ENCODE data around the gene CASP6. TPM values are rescaled to one million over a fixed set of nuclear protein-coding genes. Genes with fewer than 3 reads are reported as not detected.

The CASP6 gene
- total RNA-seq, 1 donor from 2014 or later, result 25.2 TPM

DNA sequence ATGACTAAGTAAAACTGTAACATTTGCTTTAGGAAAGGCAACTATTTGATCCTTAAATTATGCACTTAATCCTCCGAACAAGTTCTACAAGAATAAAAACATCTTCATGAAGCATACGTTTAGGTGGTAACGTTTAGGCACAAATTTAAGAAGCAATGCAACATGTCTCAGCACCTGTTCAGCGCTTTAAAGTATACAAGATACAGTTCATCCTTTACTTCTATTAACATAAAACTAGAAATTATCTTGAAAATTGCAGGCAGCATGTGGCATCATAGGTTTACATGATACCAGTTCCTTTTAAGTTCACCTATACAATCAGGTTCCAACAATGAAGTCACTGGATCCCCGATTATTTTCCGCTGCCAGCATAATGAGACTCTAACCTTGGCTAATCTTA, 25.1 kb upstream of the CASP6 start:
- Histone ChIP-seq H3K79me2 (ENCODE audit: insufficient read depth, low read length) (peaks cover 25% of the 10 kb centered on the region), H3K4me2 (ENCODE audit: low read length) (peak overlapping the region; percentile 83), H3K4me3 (ENCODE audit: insufficient read depth, low read depth, low read length) (no peak overlapping the region), H3K9me3 (ENCODE audit: insufficient read depth, low read depth, low read length) (no peaks in the 10 kb centered on the region), H3K27me3 (ENCODE audit: insufficient read depth, low read length) (no peaks in the 10 kb centered on the region), H2AFZ (ENCODE audit: low read depth, low read length) (no peak overlapping the region), H3K4me1 (ENCODE audit: insufficient read depth, low read length) (peaks cover 8% of the 10 kb centered on the region), H3K27ac (ENCODE audit: low read depth, low read length) (no peak overlapping the region), H3K9ac (ENCODE audit: low read length) (no peak overlapping the region), H4K20me1 (ENCODE audit: insufficient read depth, low read length) (no peaks in the 10 kb centered on the region), H3K36me3 (ENCODE audit: insufficient read depth, low read length) (no peaks in the 10 kb centered on the region)
- Mint-ChIP-seq H3K27me3 (ENCODE audit: low read depth, unreplicated experiment) (no peaks in the 10 kb centered on the region), H3K27ac (ENCODE audit: unreplicated experiment) (no peak overlapping the region), H3K36me3 (ENCODE audit: low read depth, unreplicated experiment) (no peaks in the 10 kb centered on the region), H3K4me1 (ENCODE audit: low read depth, unreplicated experiment) (peaks cover 4% of the 10 kb centered on the region), H3K4me3 (ENCODE audit: unreplicated experiment) (peak overlapping the region; percentile 88), H3K9me3 (ENCODE audit: unreplicated experiment) (no peaks in the 10 kb centered on the region)
- FAIRE-seq (no peak), DNase-seq (ENCODE audit: low read depth) (no peak)
- TF ChIP-seq, protein P1, sequence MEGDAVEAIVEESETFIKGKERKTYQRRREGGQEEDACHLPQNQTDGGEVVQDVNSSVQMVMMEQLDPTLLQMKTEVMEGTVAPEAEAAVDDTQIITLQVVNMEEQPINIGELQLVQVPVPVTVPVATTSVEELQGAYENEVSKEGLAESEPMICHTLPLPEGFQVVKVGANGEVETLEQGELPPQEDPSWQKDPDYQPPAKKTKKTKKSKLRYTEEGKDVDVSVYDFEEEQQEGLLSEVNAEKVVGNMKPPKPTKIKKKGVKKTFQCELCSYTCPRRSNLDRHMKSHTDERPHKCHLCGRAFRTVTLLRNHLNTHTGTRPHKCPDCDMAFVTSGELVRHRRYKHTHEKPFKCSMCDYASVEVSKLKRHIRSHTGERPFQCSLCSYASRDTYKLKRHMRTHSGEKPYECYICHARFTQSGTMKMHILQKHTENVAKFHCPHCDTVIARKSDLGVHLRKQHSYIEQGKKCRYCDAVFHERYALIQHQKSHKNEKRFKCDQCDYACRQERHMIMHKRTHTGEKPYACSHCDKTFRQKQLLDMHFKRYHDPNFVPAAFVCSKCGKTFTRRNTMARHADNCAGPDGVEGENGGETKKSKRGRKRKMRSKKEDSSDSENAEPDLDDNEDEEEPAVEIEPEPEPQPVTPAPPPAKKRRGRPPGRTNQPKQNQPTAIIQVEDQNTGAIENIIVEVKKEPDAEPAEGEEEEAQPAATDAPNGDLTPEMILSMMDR (IDR thresholded peaks at IDR 0.05; ENCODE audit: insufficient read depth, low read depth, low read length), result no peak
- no peak for TF ChIP-seq EZH2 (IDR thresholded peaks at IDR 0.05; ENCODE audit: insufficient read depth, low read length)

DNA sequence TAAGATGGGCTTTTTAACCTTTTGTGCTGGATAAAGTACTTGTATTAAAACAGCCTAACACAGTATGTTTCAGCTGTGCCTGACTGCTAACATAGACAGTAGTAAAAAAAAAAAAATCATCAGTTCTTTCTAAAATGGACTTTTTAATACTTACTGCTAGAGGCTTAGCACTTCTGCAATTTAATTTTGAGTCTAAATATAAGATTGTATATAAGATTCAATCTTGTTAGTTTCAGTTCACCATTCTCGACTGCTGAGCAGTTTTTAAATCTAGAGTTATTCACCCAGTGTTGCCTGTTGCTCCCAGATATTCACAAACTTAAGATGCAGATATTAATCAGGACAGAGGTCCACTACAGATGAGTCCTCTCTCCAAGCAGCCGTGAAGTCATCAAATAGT, 19.9 kb upstream of the CASP6 start:
- no peak for FAIRE-seq
- H3K79me2 ChIP-seq (ENCODE audit: insufficient read depth, low read length), result peaks cover 21% of the 10 kb centered on the region
- no peaks in the 10 kb centered on the region for H3K27me3 Mint-ChIP-seq (ENCODE audit: low read depth, unreplicated experiment)

DNA sequence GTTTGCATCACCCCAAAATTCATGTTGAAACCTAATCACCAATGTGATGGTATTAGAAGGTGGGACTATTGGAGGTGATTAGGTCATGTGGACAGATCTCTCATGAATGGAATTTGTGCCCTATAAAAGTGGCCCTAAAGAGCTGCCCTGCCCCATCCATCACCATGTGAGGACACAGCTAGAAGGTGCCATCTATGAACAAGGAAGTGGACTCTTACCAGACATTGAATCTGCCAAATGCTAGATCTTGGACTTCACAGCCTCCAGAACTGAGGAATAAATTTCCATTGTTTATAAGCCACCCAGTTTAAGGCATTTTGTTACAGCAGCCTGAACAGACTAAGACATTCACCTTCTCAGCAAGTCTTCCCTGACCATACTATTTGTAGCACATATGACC, 19.1 kb upstream of the CASP6 start:
- Mint-ChIP-seq H3K4me1 (ENCODE audit: low read depth, unreplicated experiment) (peaks cover 2% of the 10 kb centered on the region), H3K27ac (ENCODE audit: unreplicated experiment) (no peak overlapping the region), H3K36me3 (ENCODE audit: low read depth, unreplicated experiment) (no peaks in the 10 kb centered on the region), H3K9me3 (ENCODE audit: unreplicated experiment) (no peaks in the 10 kb centered on the region), H3K27me3 (ENCODE audit: low read depth, unreplicated experiment) (no peaks in the 10 kb centered on the region), H3K4me3 (ENCODE audit: unreplicated experiment) (no peak overlapping the region)
- Histone ChIP-seq H4K20me1 (ENCODE audit: insufficient read depth, low read length) (no peaks in the 10 kb centered on the region), H3K36me3 (ENCODE audit: insufficient read depth, low read length) (no peaks in the 10 kb centered on the region), H3K4me3 (ENCODE audit: insufficient read depth, low read depth, low read length) (no peak overlapping the region), H3K27me3 (ENCODE audit: insufficient read depth, low read length) (no peaks in the 10 kb centered on the region), H3K9me3 (ENCODE audit: insufficient read depth, low read depth, low read length) (no peaks in the 10 kb centered on the region), H2AFZ (ENCODE audit: low read depth, low read length) (no peak overlapping the region), H3K79me2 (ENCODE audit: insufficient read depth, low read length) (peaks cover 18% of the 10 kb centered on the region), H3K9ac (ENCODE audit: low read length) (no peak overlapping the region), H3K27ac (ENCODE audit: low read depth, low read length) (no peak overlapping the region), H3K4me2 (ENCODE audit: low read length) (no peak overlapping the region), H3K4me1 (ENCODE audit: insufficient read depth, low read length) (no peaks in the 10 kb centered on the region)
- TF ChIP-seq EZH2 (IDR thresholded peaks at IDR 0.05; ENCODE audit: insufficient read depth, low read length), result no peak
- TF ChIP-seq, protein P1 (IDR thresholded peaks at IDR 0.05; ENCODE audit: insufficient read depth, low read depth, low read length), result no peak
- no peak for FAIRE-seq
- DNase-seq (ENCODE audit: low read depth), result no peak

More for the DNA sequence above, 19.9 kb upstream of the CASP6 start:
- no peaks in the 10 kb centered on the region for H3K4me1 ChIP-seq (ENCODE audit: insufficient read depth, low read length)
- H3K9me3 ChIP-seq (ENCODE audit: insufficient read depth, low read depth, low read length), result no peaks in the 10 kb centered on the region
- no peak overlapping the region for H3K4me2 ChIP-seq (ENCODE audit: low read length)
- no peaks in the 10 kb centered on the region for H3K36me3 ChIP-seq (ENCODE audit: insufficient read depth, low read length)
- TF ChIP-seq EZH2 (IDR thresholded peaks at IDR 0.05; ENCODE audit: insufficient read depth, low read length), result no peak
- TF ChIP-seq, protein P1 (IDR thresholded peaks at IDR 0.05; ENCODE audit: insufficient read depth, low read depth, low read length), result no peak
- no peak overlapping the region for H3K4me3 Mint-ChIP-seq (ENCODE audit: unreplicated experiment)
- no peak overlapping the region for H3K4me3 ChIP-seq (ENCODE audit: insufficient read depth, low read depth, low read length)
- no peaks in the 10 kb centered on the region for H3K9me3 Mint-ChIP-seq (ENCODE audit: unreplicated experiment)
- no peak overlapping the region for H3K9ac ChIP-seq (ENCODE audit: low read length)
- no peak overlapping the region for H2AFZ ChIP-seq (ENCODE audit: low read depth, low read length)
- H3K27me3 ChIP-seq (ENCODE audit: insufficient read depth, low read length), result no peaks in the 10 kb centered on the region
- no peak overlapping the region for H3K27ac Mint-ChIP-seq (ENCODE audit: unreplicated experiment)
- H3K27ac ChIP-seq (ENCODE audit: low read depth, low read length), result no peak overlapping the region
- H3K36me3 Mint-ChIP-seq (ENCODE audit: low read depth, unreplicated experiment), result no peaks in the 10 kb centered on the region
- H3K4me1 Mint-ChIP-seq (ENCODE audit: low read depth, unreplicated experiment), result peaks cover 5% of the 10 kb centered on the region
- H4K20me1 ChIP-seq (ENCODE audit: insufficient read depth, low read length), result no peaks in the 10 kb centered on the region
- no peak for DNase-seq (ENCODE audit: low read depth)

Measured in astrocyte (in vitro differentiated cells and primary cell).